ENCODE results near the gene XRCC4.

DNA sequence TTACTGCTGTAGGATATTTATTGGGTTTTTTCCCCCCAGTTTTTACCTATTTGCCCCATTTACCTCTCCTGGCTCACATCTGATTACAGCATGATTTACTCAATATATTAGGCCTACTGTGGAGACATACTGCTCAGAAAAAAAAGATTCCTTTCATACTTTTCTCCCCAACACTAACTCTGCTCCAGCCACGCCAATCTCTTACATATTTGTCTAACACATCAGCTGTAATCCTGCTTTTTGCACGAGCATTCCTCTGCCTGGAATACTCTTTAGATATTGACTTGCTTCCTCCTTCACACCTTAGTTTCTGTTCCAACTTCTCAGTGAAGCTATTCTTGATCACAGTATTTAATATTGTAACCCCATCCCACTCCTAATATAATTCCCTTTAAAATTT lies 236.1 kb downstream of the XRCC4 start:
- TF ChIP-seq, protein P1, sequence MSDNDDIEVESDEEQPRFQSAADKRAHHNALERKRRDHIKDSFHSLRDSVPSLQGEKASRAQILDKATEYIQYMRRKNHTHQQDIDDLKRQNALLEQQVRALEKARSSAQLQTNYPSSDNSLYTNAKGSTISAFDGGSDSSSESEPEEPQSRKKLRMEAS (IDR thresholded peaks at IDR 0.05) = no peak
- TF ChIP-seq EP300 (IDR thresholded peaks at IDR 0.05; ENCODE audit: low read depth in 2 of 2, low read length in 2 of 2) (no peak), EP300 (CRISPR knock-in tag; IDR thresholded peaks at IDR 0.05; ENCODE audit: borderline replicate concordance) (no peak), ZNF629 (CRISPR knock-in tag; conservative IDR thresholded peaks at IDR 0.05) (no peak), JUN (CRISPR knock-in tag; IDR thresholded peaks at IDR 0.05) (no peak), SATB2 (CRISPR knock-in tag; IDR thresholded peaks at IDR 0.05) (no peak), POLR2A (IDR thresholded peaks at IDR 0.05; ENCODE audit: insufficient read depth in 1 of 2, low read depth in 2 of 2, low read length in 2 of 2) (no peak), CTCF (CRISPR knock-in tag; IDR thresholded peaks at IDR 0.05) (no peak), ONECUT2 (CRISPR knock-in tag; IDR thresholded peaks at IDR 0.05) (no peak)
- TF ChIP-seq, protein P2, sequence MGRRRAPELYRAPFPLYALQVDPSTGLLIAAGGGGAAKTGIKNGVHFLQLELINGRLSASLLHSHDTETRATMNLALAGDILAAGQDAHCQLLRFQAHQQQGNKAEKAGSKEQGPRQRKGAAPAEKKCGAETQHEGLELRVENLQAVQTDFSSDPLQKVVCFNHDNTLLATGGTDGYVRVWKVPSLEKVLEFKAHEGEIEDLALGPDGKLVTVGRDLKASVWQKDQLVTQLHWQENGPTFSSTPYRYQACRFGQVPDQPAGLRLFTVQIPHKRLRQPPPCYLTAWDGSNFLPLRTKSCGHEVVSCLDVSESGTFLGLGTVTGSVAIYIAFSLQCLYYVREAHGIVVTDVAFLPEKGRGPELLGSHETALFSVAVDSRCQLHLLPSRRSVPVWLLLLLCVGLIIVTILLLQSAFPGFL (CRISPR knock-in tag; IDR thresholded peaks at IDR 0.05) = no peak
- TF ChIP-seq, protein P3, sequence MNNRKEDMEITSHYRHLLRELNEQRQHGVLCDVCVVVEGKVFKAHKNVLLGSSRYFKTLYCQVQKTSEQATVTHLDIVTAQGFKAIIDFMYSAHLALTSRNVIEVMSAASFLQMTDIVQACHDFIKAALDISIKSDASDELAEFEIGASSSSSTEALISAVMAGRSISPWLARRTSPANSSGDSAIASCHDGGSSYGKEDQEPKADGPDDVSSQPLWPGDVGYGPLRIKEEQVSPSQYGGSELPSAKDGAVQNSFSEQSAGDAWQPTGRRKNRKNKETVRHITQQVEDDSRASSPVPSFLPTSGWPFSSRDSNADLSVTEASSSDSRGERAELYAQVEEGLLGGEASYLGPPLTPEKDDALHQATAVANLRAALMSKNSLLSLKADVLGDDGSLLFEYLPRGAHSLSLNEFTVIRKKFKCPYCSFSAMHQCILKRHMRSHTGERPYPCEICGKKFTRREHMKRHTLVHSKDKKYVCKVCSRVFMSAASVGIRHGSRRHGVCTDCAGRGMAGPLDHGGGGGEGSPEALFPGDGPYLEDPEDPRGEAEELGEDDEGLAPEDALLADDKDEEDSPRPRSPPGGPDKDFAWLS (CRISPR knock-in tag; IDR thresholded peaks at IDR 0.05; ENCODE audit: borderline replicate concordance) = no peak
